ENCODE data around the gene RPLP1.

RPLP1 gene

DNA sequence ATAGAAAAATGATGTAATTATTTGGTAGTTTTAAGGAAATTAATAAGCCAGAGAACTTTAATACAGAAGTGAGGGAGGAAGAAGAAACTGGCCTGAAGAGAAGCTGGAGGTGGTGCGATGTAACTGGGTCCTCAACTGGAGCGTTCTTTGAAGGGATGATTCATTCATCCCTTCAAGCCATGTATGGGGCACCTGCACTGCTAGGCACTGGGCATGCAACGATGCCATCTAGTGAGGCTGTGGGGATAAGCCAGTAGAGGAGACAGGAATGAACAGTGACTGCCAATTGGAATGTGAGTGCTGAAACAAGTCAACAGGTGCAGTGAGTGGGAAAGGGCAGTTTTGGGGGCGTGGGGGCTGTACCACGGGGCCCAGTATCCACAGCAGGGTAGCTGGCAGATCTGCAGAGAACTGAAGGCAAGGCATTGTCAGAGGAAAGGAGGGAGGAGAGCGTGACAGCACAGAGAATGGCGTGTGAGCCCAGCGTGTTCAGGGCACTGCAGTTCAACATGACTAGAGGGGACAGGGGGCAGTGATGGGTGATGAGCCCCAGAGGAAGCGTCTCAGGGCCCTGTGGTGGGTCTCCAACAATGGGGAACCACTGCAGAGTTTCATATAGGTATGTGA, 42.3 kb upstream of the RPLP1 start:
- TF ChIP-seq, protein P1, sequence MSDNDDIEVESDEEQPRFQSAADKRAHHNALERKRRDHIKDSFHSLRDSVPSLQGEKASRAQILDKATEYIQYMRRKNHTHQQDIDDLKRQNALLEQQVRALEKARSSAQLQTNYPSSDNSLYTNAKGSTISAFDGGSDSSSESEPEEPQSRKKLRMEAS (IDR thresholded peaks at IDR 0.05; ENCODE audit: low read depth, low read length) = no peak
- TF ChIP-seq, protein P2, sequence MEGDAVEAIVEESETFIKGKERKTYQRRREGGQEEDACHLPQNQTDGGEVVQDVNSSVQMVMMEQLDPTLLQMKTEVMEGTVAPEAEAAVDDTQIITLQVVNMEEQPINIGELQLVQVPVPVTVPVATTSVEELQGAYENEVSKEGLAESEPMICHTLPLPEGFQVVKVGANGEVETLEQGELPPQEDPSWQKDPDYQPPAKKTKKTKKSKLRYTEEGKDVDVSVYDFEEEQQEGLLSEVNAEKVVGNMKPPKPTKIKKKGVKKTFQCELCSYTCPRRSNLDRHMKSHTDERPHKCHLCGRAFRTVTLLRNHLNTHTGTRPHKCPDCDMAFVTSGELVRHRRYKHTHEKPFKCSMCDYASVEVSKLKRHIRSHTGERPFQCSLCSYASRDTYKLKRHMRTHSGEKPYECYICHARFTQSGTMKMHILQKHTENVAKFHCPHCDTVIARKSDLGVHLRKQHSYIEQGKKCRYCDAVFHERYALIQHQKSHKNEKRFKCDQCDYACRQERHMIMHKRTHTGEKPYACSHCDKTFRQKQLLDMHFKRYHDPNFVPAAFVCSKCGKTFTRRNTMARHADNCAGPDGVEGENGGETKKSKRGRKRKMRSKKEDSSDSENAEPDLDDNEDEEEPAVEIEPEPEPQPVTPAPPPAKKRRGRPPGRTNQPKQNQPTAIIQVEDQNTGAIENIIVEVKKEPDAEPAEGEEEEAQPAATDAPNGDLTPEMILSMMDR (IDR thresholded peaks at IDR 0.05; ENCODE audit: low read depth, low read length) = peak; percentile 28
- no peak for TF ChIP-seq MYC (IDR thresholded peaks at IDR 0.05; ENCODE audit: low read depth, low read length)
- peak; percentile 47 for DNase-seq (ENCODE audit: low read depth)
- H3K4me3 ChIP-seq (ENCODE audit: low read depth, low read length) = no peak overlapping the region

DNA sequence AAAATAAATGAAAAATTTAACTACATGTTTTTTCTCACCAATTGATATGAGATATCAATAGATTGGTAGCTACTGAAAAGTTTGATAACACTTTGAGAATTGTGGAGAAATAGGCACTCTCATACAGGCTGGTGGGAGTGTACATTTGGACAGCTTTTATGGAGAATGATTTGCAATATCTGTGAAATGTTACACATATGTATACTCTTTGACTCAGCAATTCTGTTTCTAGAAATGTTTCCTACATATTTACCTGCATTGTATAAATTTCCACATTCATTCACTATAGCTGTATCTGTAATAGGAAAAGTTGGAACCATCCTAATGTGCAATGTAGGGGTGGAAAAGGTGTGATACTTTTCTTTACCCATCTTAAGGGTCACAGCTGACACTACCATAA, 40.3 kb upstream of the RPLP1 start:
- no peak for DNase-seq (ENCODE audit: low read depth)
- no peak overlapping the region for H3K4me3 ChIP-seq (ENCODE audit: low read depth, low read length)
- TF ChIP-seq POLR2A (IDR thresholded peaks at IDR 0.05; ENCODE audit: extremely low read depth, insufficient read length) (no peak), MYC (IDR thresholded peaks at IDR 0.05; ENCODE audit: low read depth, low read length) (no peak)
- TF ChIP-seq, protein P1 (IDR thresholded peaks at IDR 0.05; ENCODE audit: low read depth, low read length) = no peak
- TF ChIP-seq, protein P2 (IDR thresholded peaks at IDR 0.05; ENCODE audit: low read depth, low read length) = no peak

DNA sequence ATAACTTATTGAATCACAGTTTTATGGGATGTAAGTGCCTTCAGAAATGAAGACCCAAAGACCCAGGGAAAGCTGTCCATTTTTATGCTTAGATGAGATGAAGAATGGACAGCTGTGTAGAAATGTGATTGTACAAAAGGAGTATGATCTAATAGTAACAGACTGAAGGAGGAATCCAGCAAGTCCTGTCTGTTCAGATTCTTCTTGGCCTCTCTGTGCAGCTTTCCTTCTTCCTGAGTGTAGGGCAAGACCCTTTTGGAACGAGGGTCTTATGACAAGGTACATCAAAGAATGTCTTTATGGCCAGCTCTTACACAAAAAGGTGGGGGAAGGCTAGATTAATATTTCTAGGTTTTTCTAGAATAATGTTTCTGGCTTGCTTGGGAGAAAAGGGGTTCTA, 39.9 kb upstream of the RPLP1 start:
- no peak for DNase-seq (ENCODE audit: low read depth)

DNA sequence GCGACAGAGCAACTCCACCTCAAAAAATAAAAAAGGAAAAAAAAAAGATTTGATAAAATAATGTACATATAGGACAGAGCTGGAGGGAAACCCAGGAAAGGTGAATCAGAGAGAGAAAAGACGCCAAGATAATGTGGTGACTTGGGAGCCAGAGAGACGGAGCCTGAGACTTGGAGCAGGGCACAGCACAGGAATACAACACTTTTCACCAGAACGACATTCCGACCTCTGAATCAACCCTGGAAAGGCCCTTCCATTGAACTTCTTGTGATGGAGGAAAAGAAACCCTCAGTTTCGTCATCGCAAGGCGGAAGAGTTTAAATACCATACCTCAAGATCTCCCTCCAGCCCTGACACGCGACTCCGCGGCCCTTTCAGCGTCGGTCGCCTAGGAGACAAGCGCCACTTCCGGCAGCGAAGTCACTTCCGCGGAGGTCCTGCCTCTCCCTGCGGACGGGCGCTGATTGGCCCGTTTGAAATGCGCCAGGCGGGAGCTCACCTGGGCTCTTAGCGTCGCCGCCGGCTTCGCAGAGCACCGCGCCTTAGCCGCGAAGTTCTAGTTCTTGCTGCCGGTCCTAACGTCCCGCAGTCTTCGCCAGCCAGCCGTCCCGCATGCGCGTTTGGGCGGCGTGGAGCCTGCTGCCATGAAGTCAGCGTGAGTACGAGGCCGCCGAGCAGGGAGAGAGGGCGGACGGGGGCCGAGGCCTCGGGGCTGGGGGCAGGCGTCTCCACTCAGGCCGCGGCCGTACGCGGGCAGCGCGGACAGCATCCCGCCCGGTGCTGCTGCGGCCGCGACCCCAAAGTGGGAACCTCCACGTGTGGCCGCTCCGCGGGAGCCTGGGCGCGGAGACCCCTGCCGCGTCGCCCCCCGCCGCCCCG, 38.6 kb upstream of the RPLP1 start, which contains the start of gene KIF23:
Gene KIF23 (plus strand): TSS at position 528 of the 879 bp plus-strand sequence. CDS start 117 bp downstream, at position 645.
- peak within 1 kb of the TSS; percentile 85 for H3K4me3 ChIP-seq (ENCODE audit: low read depth, low read length)
- TF ChIP-seq, protein P1 (IDR thresholded peaks at IDR 0.05; ENCODE audit: low read depth, low read length) = peak; percentile 91
- peak; percentile 90 for TF ChIP-seq MYC (IDR thresholded peaks at IDR 0.05; ENCODE audit: low read depth, low read length)
- peak; percentile 53 for TF ChIP-seq POLR2A (IDR thresholded peaks at IDR 0.05; ENCODE audit: extremely low read depth, insufficient read length)
- TF ChIP-seq, protein P2 (IDR thresholded peaks at IDR 0.05; ENCODE audit: low read depth, low read length) = no peak
- DNase-seq (ENCODE audit: low read depth) = peak; percentile 95

More for the DNA sequence above, 39.9 kb upstream of the RPLP1 start:
- no peak overlapping the region for H3K4me3 ChIP-seq (ENCODE audit: low read depth, low read length)
- TF ChIP-seq, protein P1 (IDR thresholded peaks at IDR 0.05; ENCODE audit: low read depth, low read length) = no peak
- TF ChIP-seq, protein P2 (IDR thresholded peaks at IDR 0.05; ENCODE audit: low read depth, low read length) = no peak
- TF ChIP-seq POLR2A (IDR thresholded peaks at IDR 0.05; ENCODE audit: extremely low read depth, insufficient read length) (no peak), MYC (IDR thresholded peaks at IDR 0.05; ENCODE audit: low read depth, low read length) (no peak)

DNA sequence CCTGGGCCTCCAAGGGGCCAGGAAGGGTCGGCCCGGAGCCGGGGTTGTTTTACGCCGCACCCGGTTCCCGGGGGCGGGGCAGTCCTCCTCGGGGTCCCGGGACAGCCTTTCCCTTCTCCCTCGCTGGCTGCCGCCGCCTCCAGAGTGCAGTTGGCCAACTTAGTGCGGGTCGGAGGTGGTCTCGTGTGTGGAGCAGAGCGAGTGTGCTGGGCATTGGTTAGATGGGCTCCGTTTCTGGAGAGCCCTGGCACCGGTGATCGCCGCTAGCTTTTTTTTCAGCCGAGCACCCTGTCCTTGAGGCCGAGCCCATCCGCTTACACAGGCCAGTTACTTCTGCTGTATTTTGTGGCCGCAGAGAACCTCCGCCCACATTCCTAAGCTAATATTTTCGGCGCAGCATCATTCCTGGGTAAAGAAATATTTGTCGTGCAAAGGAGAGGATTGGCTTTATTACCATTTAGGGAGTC, 37.9 kb upstream of the RPLP1 start:
- peak overlapping the region; percentile 85 for H3K4me3 ChIP-seq (ENCODE audit: low read depth, low read length)
- DNase-seq (ENCODE audit: low read depth) = peak; percentile 73
- TF ChIP-seq, protein P2 (IDR thresholded peaks at IDR 0.05; ENCODE audit: low read depth, low read length) = no peak
- TF ChIP-seq, protein P1 (IDR thresholded peaks at IDR 0.05; ENCODE audit: low read depth, low read length) = 0 out of 2 replicates have a peak, but pooled peaks have one; percentile 15

Measured in NB4 (cell line).